Memory B cell (primary cell): Measurements from ENCODE around the gene GNRHR.

Source experiments
- ATAC-seq: fragments of 150-1000 bp; cut with Tn5 transposase; 2 replicates; pipeline ENCODE4 v1.10.0; 2021; ENCODE audit warnings: low read depth, mild to moderate bottlenecking, moderate library complexity
- DNase-seq, 2 donors: peaks; one replicate each; pipeline ENCODE4 v3.0.0; 2022; ENCODE audit warnings: low spot score in 2 of 2
- H3K27ac Mint-ChIP-seq: one replicate; pipeline ENCODE4 v1.8.0; 2022; ENCODE audit warnings: mild to moderate bottlenecking, moderate library complexity, mixed read lengths
- H3K27me3 Mint-ChIP-seq: one replicate; pipeline ENCODE4 v1.8.0; 2022; ENCODE audit warnings: mixed read lengths
- H3K36me3 Mint-ChIP-seq: one replicate; pipeline ENCODE4 v1.8.0; 2022; ENCODE audit warnings: mild to moderate bottlenecking, mixed read lengths
- H3K4me1 Mint-ChIP-seq: one replicate; pipeline ENCODE4 v1.8.0; 2022; ENCODE audit warnings: mixed read lengths
- H3K4me3 Mint-ChIP-seq: one replicate; pipeline ENCODE4 v1.8.0; 2022; ENCODE audit warnings: mild to moderate bottlenecking, moderate library complexity, mixed read lengths
- H3K9me3 Mint-ChIP-seq: one replicate; pipeline ENCODE4 v1.8.0; 2022; ENCODE audit warnings: mixed read lengths

Gene GNRHR

DNA sequence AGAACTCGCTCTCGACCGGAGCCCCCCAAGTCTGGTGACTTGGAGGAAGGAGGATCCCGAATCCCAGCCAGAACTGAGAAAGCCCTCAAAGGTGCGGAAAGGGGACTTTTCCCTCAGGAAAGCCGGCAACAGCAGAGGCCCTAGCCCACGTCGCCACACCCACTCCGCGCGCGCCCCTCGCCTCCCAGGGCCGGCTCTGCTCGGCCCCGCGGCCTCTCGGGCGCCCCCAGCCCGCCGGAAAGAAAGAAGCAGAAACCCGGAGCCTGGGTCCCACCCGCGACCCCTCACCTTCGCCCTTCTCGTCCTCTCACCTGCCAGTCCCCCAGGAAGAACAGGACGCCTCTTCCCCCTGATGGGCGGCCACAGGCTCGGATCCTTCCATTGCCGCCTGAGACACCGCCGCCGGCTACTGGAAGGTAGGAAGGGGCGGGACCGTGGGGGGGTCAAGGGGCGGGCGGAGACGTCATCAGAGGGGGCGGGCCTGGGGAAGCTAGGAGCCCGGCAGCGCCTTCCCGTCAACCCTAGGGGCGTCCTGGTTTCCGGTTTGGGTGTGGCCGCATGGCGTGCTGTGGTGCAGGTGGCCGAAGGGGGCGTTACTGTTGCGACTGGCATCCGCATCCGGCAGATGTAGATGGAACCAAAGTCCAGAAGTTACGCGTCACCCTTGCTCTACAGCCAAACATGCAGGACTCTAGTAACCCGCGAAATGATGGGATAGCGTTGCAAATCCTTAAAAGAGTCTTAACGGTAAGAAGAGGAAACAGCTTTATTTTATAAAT, 53.3 kb downstream of the GNRHR start, which contains the start of gene UBA6:
TSS of gene UBA6 (minus strand) at position 418 of the 779 bp plus-strand sequence. CDS start at position 382, 36 bp downstream.
- no peaks in the 10 kb centered on the region for H3K27me3 Mint-ChIP-seq
- peak within 1 kb of the TSS; percentile 97 for H3K4me3 Mint-ChIP-seq
- peak within 1 kb of the TSS; percentile 95 for H3K27ac Mint-ChIP-seq
- peaks cover 2% of the 10 kb centered on the region for H3K9me3 Mint-ChIP-seq
- DNase-seq (peak; percentile 87 to 92), ATAC-seq (peak; percentile 95)
- H3K36me3 Mint-ChIP-seq, result peaks cover 17% of the 10 kb centered on the region
- H3K4me1 Mint-ChIP-seq, result peaks cover 36% of the 10 kb centered on the region

DNA sequence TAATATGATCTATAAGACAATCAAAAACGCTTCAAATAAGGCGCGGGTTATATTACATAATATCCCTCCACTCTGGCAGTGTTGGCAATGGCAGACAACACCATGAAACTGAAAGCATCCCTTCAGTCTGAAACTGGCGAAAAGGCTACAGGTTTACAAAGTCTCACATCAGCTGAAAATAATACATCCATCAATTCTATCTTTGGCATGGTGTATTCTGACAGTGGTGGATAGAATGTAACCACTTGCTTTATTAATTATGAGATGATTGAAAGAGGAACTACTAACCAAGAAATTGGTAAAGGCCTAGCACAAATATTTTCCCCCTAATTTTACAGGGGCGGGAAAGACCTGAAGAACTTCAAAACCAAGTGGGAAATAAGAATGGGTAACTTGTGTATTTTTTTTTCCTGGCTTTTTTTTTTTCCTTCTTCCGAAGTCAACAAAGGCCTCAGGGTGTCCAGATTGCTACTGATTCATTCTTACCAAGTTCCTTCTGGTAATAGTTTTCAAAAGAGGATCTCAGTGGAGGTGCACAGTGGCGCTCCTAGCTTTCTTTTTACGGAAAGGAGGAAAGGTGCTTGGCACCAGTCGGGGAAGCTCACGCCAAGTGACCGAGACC, 54.0 kb downstream of the GNRHR start:
- H3K4me1 Mint-ChIP-seq, result peaks cover 32% of the 10 kb centered on the region
- ATAC-seq, result peak; percentile 17

DNA sequence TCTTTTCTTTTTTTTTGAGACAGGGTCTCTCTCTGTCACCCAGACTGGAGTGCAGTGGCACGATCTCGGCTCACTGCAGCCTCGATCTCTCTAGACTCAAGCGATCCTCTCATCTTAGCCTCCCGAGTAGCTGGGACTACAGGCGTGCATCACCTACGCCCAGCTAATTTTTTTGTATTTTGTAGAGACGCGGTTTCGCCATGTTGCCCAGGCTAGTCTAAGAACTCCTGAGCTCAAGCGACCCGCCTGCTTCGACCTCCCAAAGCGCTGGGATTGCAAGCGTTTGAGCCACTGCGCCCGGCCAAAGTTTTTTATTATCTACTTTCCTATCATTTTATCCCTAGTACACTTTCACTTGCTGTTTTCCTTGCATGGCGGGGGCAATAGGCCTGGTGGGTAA, 54.6 kb downstream of the GNRHR start:
- ATAC-seq (no peak), DNase-seq (no peak)
- H3K4me1 Mint-ChIP-seq, result peaks cover 27% of the 10 kb centered on the region
- no peaks in the 10 kb centered on the region for H3K9me3 Mint-ChIP-seq
- peaks cover 14% of the 10 kb centered on the region for H3K36me3 Mint-ChIP-seq
- peak overlapping the region; percentile 95 for H3K27ac Mint-ChIP-seq
- H3K4me3 Mint-ChIP-seq, result peak overlapping the region; percentile 97
- H3K27me3 Mint-ChIP-seq, result no peaks in the 10 kb centered on the region

More for the DNA sequence above, 54.0 kb downstream of the GNRHR start:
- peak in 1 of 2 donors; percentile 12 for DNase-seq
- Mint-ChIP-seq H3K36me3 (peaks cover 13% of the 10 kb centered on the region), H3K4me3 (peak overlapping the region; percentile 97), H3K27me3 (no peaks in the 10 kb centered on the region), H3K27ac (peak overlapping the region; percentile 95), H3K9me3 (no peaks in the 10 kb centered on the region)

DNA sequence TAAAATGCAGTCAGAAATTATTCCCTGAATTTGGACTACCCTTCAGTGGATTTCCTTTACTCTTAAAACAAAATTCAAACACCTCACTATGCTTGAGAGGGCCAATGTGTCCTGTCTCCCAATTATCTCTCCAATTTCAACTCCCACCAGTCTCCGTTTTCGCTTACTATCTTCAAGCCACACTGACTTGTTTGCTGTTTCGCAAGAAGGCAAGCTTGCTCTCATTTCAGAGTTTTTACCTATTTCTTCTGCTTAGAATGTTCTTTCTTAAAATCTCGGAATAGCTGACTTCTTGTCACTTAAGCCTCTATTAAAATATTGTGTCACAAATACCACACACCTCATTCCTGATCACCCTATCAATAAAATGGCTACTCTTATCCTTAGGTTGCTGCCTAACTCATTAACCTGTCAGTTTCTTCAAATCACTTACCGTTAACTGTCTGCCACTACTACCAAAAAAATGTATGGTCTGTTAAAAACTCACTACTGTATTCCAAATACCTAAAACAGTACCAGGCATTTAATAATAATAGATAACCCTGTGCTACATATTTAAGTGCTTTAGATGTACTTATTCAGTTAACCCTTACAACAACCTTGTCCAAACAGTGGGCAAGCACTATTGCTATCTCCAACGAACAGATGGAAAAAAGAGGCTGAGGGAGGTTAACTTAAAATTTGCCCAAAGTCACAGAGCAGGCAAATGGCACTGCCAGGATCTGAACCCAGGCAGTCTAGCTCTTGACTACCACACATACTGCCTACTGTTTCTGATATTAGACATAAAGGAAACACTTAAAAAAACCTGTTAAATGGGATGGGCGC, 56.1 kb downstream of the GNRHR start:
- DNase-seq (no peak), ATAC-seq (no peak)
- Mint-ChIP-seq H3K27ac (no peak overlapping the region), H3K4me1 (peaks cover 20% of the 10 kb centered on the region), H3K36me3 (peaks cover 13% of the 10 kb centered on the region), H3K9me3 (no peaks in the 10 kb centered on the region), H3K27me3 (no peaks in the 10 kb centered on the region), H3K4me3 (no peak overlapping the region)

DNA sequence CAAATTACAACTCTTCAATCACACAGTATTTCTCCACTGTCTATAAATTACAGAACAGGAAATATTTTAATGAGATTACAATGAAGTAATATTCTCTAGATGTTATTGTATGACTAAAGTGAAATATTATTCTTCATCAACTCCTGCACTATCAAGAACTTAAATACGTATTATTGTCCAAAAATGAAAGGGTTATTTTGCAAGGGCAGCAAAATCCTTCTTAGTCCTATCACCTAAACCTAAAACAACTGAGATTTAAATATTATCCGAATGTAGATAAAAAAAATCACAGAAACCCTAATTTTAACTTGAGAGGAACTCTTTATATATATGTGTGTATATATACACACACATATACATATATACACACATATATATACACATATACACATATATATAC, 58.1 kb downstream of the GNRHR start:
- peaks cover 18% of the 10 kb centered on the region for H3K4me1 Mint-ChIP-seq
- peaks cover 30% of the 10 kb centered on the region for H3K36me3 Mint-ChIP-seq
- no peak for ATAC-seq

DNA sequence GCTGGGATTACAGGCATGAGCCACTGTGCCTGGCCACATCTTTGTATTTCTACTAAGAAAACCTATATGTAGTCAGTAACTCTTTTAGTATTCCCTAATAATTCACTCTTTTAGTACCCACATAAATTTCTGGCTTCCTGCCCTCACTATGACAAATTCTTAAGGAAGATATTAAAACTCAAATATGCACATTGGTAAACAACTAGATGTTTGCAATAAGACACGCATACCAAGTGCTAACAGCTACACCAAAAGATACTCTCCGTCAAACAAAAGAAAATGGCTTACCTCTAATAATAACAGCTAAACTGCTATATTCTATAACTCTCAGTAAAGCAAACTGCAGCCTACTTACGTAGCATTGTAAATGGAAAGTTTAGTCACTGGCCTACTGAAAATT, 59.5 kb downstream of the GNRHR start:
- H3K4me3 Mint-ChIP-seq, result no peak overlapping the region
- no peaks in the 10 kb centered on the region for H3K27me3 Mint-ChIP-seq
- H3K4me1 Mint-ChIP-seq, result peaks cover 23% of the 10 kb centered on the region
- ATAC-seq (no peak), DNase-seq (no peak)
- H3K27ac Mint-ChIP-seq, result no peak overlapping the region
- H3K36me3 Mint-ChIP-seq, result peaks cover 35% of the 10 kb centered on the region
- H3K9me3 Mint-ChIP-seq, result no peaks in the 10 kb centered on the region

More for the DNA sequence above, 58.1 kb downstream of the GNRHR start:
- no peaks in the 10 kb centered on the region for H3K27me3 Mint-ChIP-seq
- H3K9me3 Mint-ChIP-seq, result no peaks in the 10 kb centered on the region
- DNase-seq, result no peak
- no peak overlapping the region for H3K27ac Mint-ChIP-seq
- H3K4me3 Mint-ChIP-seq, result no peak overlapping the region

DNA sequence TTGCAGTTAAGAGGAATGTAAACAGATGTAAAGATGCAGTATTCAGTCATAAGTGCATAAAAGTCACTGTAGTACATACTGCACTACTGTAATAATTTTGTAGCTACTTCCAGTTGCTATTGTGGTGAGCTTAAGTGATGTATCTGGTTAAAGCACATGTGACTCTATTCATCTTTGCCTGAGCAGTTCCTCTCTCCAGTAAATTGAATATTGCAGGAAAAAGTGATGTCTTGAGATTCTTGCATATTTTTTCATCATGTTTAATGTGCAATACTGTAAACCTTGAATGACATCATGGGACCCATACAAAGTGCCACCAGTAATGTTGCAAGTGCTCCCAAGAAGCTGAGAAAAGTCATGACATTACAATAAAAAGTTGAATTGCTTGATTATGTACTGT, 62.9 kb downstream of the GNRHR start:
- Mint-ChIP-seq H3K9me3 (no peaks in the 10 kb centered on the region), H3K27me3 (no peaks in the 10 kb centered on the region), H3K4me3 (no peak overlapping the region), H3K27ac (no peak overlapping the region), H3K4me1 (peaks cover 10% of the 10 kb centered on the region), H3K36me3 (peaks cover 37% of the 10 kb centered on the region)
- ATAC-seq, result no peak
- no peak for DNase-seq
